Bronchial epithelial cell (primary cell): ENCODE measurements around the gene BMPR1B. TPM values are rescaled to one million over a fixed set of nuclear protein-coding genes. Genes with fewer than 3 reads are reported as not detected.

ENCODE experiments used
- DNase-seq: peaks from one replicate; pipeline ENCODE4 v3.0.0-alpha.2; 2010; ENCODE audit warnings: low read depth
- FAIRE-seq: peaks from 2 replicates; lab custom pipeline; 2011; peaks lifted over from hg19 to GRCh38; lab: Jason Lieb, UNC
- H3K27me3 ChIP-seq: 2 replicates; pipeline ENCODE4 v1.5.1; 2011; ENCODE audit warnings: low read length; ENCODE audit not compliant: control insufficient read depth, insufficient read depth
- H3K36me3 ChIP-seq: 2 replicates; pipeline ENCODE4 v1.5.1; 2011; ENCODE audit warnings: low read length; ENCODE audit not compliant: control insufficient read depth, insufficient read depth
- H3K4me3 ChIP-seq: 2 replicates; pipeline ENCODE4 v1.5.1; 2011; ENCODE audit warnings: mild to moderate bottlenecking, low read depth, low read length, control low read depth
- total RNA-seq: library from RNA; depleted of rRNA; stranded (reverse); fragments of >200 nt; gene quantifications from 2 replicates; pipeline ENCODE4 v1.2.1, GENCODE V29; 2014
- TF ChIP-seq, protein P1 (sequence below): IDR thresholded peaks from 2 replicates; pipeline ENCODE4 v1.5.1; 2011; ENCODE audit warnings: mild to moderate bottlenecking, moderate library complexity, low read length, control low read depth, inconsistent platforms; ENCODE audit not compliant: insufficient read depth, severe bottlenecking

Gene BMPR1B
- total RNA-seq, 1 donor from 2014 or later = 15.3 TPM

DNA sequence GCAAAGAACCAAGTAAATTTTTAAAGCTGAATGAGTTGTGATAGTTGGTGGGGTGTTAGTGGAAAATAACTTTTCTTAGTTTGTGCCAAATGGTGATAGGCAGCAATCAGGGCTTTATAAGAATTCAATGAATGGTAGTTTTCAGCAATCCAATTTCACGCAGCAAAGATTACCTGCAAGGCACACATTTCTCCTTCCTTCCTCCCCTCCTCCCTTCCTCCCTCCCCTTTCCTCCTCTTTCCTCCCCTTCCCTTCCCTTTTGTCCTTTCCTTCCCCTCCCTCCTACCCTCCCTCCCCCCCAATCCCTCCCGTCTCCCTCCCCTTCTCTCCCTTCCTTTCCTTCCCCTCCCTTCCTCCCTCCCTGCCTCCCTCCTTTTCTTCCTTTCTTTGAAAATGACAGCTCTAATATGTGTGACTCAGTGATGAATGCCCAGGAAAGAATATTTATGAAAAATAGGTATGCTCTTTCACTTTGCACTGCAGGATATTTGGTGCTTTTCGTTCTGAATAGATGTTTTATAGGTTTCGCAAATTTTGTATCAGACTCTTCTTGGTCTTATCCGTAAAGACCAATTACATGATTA lies 168.1 kb downstream of the BMPR1B start:
- DNase-seq = no peak
- TF ChIP-seq, protein P1, sequence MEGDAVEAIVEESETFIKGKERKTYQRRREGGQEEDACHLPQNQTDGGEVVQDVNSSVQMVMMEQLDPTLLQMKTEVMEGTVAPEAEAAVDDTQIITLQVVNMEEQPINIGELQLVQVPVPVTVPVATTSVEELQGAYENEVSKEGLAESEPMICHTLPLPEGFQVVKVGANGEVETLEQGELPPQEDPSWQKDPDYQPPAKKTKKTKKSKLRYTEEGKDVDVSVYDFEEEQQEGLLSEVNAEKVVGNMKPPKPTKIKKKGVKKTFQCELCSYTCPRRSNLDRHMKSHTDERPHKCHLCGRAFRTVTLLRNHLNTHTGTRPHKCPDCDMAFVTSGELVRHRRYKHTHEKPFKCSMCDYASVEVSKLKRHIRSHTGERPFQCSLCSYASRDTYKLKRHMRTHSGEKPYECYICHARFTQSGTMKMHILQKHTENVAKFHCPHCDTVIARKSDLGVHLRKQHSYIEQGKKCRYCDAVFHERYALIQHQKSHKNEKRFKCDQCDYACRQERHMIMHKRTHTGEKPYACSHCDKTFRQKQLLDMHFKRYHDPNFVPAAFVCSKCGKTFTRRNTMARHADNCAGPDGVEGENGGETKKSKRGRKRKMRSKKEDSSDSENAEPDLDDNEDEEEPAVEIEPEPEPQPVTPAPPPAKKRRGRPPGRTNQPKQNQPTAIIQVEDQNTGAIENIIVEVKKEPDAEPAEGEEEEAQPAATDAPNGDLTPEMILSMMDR = no peak
- no peak overlapping the region for H3K4me3 ChIP-seq
- H3K27me3 ChIP-seq = no peaks in the 10 kb centered on the region
- no peaks in the 10 kb centered on the region for H3K36me3 ChIP-seq
- no peak for FAIRE-seq

DNA sequence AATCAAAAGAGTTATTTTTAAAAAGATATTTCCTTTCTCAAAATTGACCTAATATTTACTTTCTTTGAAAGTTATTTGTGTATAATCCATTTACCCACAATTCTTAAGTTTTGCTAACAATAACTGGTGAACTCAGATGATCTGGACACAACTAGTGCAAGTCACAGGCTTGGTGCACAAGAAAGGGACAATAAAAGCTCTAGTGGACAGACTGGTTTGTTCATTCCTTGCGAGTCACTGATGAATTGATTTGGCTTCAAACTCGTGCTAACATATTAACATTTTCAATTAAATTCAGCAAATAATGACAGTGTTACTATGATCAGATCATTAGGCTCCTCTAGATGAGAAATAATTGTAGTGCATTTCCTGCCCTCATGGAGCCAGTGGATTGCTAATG lies 169.2 kb downstream of the BMPR1B start:
- Histone ChIP-seq H3K27me3 (no peaks in the 10 kb centered on the region), H3K4me3 (no peak overlapping the region), H3K36me3 (no peaks in the 10 kb centered on the region)
- TF ChIP-seq, protein P1 = no peak
- DNase-seq = no peak
- no peak for FAIRE-seq

DNA sequence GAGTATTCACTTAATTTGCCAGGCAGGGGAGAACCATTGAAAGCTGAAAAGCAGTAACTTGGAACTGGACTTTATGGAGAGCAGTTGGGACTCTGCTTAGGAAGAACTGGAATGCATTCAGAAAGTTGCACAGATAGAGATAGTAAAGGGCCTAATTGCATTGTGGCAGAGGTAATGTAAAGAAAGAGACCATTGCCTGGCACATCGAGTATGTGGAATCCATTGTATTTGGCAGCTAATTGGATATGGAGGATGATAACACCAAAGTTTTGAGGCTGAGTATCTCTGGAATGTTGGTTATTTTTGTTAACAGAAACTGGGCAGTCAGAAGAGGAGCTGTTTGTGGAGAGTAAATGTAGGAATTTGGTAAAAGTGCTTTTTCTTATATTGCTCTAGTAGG lies 169.9 kb downstream of the BMPR1B start:
- FAIRE-seq (no peak), DNase-seq (no peak)
- TF ChIP-seq, protein P1 = no peak
- no peak overlapping the region for H3K4me3 ChIP-seq
- no peaks in the 10 kb centered on the region for H3K36me3 ChIP-seq
- no peaks in the 10 kb centered on the region for H3K27me3 ChIP-seq

DNA sequence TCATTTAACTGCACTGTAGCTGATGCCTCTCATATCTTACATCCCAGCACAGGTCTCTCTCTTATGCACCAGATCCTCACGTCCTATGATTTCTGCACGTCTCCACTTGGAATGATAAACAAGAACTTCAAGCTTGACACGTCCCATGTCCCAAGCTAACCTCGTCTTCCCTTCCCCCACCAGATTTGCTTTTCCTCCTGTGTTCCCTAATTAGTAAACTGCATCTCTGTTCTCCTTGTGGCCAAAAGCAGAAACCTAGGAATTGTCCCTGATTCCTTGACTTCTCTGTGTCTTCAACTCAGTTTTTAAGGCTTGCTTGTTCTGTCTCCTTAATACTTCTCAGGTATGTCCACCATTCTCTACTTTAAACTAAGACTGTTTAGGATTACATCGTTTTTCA lies 171.9 kb downstream of the BMPR1B start:
- H3K27me3 ChIP-seq = no peaks in the 10 kb centered on the region
- no peak for FAIRE-seq
- TF ChIP-seq, protein P1 = no peak
- no peaks in the 10 kb centered on the region for H3K36me3 ChIP-seq
- DNase-seq = no peak
- H3K4me3 ChIP-seq = no peak overlapping the region

DNA sequence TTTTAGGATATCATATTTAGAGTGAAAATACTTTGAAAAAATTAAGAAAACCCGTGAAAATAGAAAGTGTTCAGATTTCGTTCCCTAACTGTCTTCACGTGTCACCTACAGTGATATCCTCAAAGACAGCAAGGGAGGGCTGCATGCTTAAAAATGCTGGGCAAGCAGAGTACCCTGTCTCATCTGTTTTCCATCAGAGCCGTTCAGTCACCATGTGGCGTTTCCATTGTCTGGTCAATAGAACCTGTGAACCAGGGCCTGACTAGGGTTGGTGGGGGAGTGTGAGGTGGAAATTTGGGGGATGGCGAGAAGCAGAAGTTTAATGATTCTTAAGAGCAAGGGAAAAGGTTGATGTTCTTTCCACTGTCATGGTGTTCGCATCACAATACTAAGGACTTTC lies 173.9 kb downstream of the BMPR1B start:
- no peak overlapping the region for H3K4me3 ChIP-seq
- FAIRE-seq = no peak

More for the DNA sequence above, 173.9 kb downstream of the BMPR1B start:
- Histone ChIP-seq H3K27me3 (no peaks in the 10 kb centered on the region), H3K36me3 (no peaks in the 10 kb centered on the region)
- TF ChIP-seq, protein P1 = no peak
- DNase-seq = no peak
